Measurements from ENCODE around the gene CCDC149. TPM values are rescaled to one million over a fixed set of nuclear protein-coding genes. Genes with fewer than 3 reads are reported as not detected.

The CCDC149 gene
- total RNA-seq, 1 experiment from 2014 or later = 0.95 TPM

DNA sequence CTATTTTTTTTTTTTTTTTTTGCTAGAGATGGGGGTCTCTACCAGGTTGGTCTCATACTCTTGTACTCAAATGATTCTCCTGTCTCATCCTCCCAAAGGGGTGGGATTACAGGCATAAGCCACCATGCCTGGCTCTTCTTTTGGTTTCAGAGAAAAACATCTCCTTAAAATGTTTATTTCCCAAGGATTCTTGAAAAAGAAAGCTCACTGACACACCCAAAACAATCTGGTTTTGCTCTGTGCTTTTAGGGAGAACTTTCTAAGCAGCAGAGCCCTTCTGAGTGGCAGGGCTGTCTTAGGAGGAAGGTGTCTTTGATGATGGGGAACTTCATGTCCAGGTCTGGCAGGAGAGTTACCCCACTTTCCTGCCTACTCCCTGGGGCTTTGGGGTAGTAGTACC is 116.2 kb downstream of the CCDC149 start:
- intact Hi-C loops (cut with micrococcal nuclease; ENCODE audit: unreplicated experiment) = loop anchor here (10.0 kb wide), 1 partner anchor 212 kb away; the partner anchor contains the start of gene DHX15
- CTCF ChIA-PET = no interaction called here
- Histone ChIP-seq H3K9me3 (no peaks in the 10 kb centered on the region), H3K27me3 (replicated peaks; ENCODE audit: control insufficient read depth, insufficient read depth, low read length) (no peaks in the 10 kb centered on the region), H3K4me1 (peaks cover 18% of the 10 kb centered on the region), H3K36me3 (ENCODE audit: control insufficient read depth, insufficient read depth, low read length) (no peaks in the 10 kb centered on the region), H3K4me3 (ENCODE audit: low read depth, low read length) (no peak overlapping the region)
- POLR2A ChIA-PET = no interaction called here
- Mint-ChIP-seq H3K4me1 (ENCODE audit: low read depth, unreplicated experiment) (peaks cover 14% of the 10 kb centered on the region), H3K4me3 (ENCODE audit: unreplicated experiment) (no peak overlapping the region), H3K27me3 (ENCODE audit: insufficient read depth, unreplicated experiment) (no peaks in the 10 kb centered on the region), H3K9me3 (ENCODE audit: unreplicated experiment) (no peaks in the 10 kb centered on the region), H3K36me3 (ENCODE audit: insufficient read depth, unreplicated experiment) (no peaks in the 10 kb centered on the region), H3K27ac (ENCODE audit: unreplicated experiment) (no peak overlapping the region)
- TF ChIP-seq, protein P1, sequence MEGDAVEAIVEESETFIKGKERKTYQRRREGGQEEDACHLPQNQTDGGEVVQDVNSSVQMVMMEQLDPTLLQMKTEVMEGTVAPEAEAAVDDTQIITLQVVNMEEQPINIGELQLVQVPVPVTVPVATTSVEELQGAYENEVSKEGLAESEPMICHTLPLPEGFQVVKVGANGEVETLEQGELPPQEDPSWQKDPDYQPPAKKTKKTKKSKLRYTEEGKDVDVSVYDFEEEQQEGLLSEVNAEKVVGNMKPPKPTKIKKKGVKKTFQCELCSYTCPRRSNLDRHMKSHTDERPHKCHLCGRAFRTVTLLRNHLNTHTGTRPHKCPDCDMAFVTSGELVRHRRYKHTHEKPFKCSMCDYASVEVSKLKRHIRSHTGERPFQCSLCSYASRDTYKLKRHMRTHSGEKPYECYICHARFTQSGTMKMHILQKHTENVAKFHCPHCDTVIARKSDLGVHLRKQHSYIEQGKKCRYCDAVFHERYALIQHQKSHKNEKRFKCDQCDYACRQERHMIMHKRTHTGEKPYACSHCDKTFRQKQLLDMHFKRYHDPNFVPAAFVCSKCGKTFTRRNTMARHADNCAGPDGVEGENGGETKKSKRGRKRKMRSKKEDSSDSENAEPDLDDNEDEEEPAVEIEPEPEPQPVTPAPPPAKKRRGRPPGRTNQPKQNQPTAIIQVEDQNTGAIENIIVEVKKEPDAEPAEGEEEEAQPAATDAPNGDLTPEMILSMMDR (IDR thresholded peaks at IDR 0.05; ENCODE audit: insufficient read depth in 1 of 2, low read depth in 1 of 2, low read length in 1 of 2, severe bottlenecking in 1 of 2, unreplicated experiment in 1 of 2) = no peak
- BruUV-seq (replicated peaks) = no TSS peak
- DNase-seq = no peak

DNA sequence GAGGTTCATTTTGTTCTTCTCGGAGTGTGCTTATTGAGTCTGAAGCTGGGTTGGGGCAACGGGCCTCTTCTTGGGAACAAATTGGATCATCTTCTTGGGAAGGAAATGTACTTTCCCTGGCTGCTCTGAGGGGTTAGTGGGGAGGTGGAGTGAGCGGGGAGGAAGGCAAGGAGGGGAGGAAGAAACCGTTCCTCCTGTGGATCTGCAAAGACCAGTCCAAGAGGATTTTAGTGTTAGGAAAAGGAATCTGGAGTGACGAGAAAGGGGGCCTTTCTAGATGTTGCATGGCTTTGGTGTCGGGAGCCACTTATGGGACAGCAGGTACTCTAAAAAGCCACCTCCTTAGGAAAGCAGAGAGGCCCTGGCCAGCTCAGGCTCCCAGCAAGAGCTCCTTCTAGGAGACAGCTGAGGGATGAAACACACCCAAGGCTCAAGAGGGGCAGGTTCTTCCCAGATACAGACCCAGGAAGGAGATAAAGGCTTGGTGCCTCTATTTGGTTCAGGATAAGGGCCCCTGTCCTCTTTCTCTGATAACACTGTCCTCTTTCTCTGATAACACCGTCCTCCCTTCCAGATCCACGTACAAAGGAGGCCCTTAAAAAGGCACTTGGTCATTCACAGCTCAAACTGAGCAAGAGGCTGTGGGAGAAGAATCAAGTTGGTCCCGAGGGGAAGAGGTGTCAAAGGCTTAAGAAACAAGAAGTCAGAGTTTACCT is 117.0 kb downstream of the CCDC149 start:
- Mint-ChIP-seq H3K4me1 (ENCODE audit: low read depth, unreplicated experiment) (peaks cover 14% of the 10 kb centered on the region), H3K36me3 (ENCODE audit: insufficient read depth, unreplicated experiment) (no peaks in the 10 kb centered on the region), H3K27ac (ENCODE audit: unreplicated experiment) (peak overlapping the region; percentile 82), H3K9me3 (ENCODE audit: unreplicated experiment) (no peaks in the 10 kb centered on the region), H3K4me3 (ENCODE audit: unreplicated experiment) (peak overlapping the region; percentile 63), H3K27me3 (ENCODE audit: insufficient read depth, unreplicated experiment) (no peaks in the 10 kb centered on the region)
- TF ChIP-seq, protein P1 (IDR thresholded peaks at IDR 0.05; ENCODE audit: insufficient read depth in 1 of 2, low read depth in 1 of 2, low read length in 1 of 2, severe bottlenecking in 1 of 2, unreplicated experiment in 1 of 2) = no peak
- Histone ChIP-seq H3K9me3 (no peaks in the 10 kb centered on the region), H3K36me3 (ENCODE audit: control insufficient read depth, insufficient read depth, low read length) (no peaks in the 10 kb centered on the region), H3K4me3 (ENCODE audit: low read depth, low read length) (peak overlapping the region; percentile 15; the same call in 1 of the 2 replicates), H3K4me1 (peaks cover 18% of the 10 kb centered on the region), H3K27me3 (replicated peaks; ENCODE audit: control insufficient read depth, insufficient read depth, low read length) (no peaks in the 10 kb centered on the region)
- TSS peak; percentile 67 for BruUV-seq (replicated peaks)
- intact Hi-C loops (cut with micrococcal nuclease; ENCODE audit: unreplicated experiment) = loop anchor here (10.0 kb wide), 1 partner anchor 211 kb away; the partner anchor contains the start of gene DHX15
- DNase-seq = peak in 1 of 2 experiments; percentile 1
- POLR2A ChIA-PET = no interaction called here
- CTCF ChIA-PET = no interaction called here

DNA sequence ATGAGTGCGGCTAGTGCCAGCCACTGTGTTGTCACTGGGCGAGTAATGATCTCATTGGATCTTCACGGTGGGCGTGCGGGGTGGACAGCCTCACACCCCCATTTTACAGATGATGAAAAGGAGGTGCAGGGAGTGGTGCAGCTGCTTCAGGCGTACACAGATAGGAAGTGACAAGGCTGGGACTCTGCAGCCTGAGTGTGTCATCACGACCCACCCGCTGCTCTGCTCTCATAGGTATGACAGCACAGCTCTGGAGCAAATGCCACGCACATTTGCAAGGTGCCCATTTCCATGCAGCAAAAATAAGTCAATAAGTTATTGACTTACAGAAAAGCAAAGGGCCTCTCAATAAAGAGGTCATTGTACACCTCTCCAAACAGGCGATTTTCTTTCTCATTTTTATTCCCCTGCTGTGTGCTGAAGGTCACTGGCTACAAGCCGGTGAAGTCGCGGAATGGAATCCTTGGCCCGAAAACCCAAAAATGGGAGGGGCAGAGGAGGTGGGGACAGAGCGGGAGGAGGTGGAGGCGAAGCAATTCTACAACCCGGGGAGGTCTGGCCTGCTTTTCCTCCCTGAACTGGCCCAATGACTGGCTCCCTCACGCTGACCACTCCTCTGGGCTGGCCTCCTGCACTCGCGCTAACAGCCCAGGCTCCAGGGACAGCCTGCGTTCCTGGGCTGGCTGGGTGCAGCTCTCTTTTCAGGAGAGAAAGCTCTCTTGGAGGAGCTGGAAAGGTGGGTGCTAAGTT is 117.8 kb downstream of the CCDC149 start, which contains the start of gene SOD3:
TSS of gene SOD3 (plus strand) at position 658 of the 750 bp plus-strand sequence. CDS start 3,949 bp downstream, outside the sequence.
- peak; percentile 63 to 66 for DNase-seq
- BruUV-seq (replicated peaks) = no TSS peak
- POLR2A ChIA-PET = no interaction called here

More for the DNA sequence above, 117.8 kb downstream of the CCDC149 start, which contains the start of gene SOD3:
- CTCF ChIA-PET = no interaction called here
- H3K4me3 ChIP-seq (ENCODE audit: low read depth, low read length) = peak within 1 kb of the TSS; percentile 15; the same call in 1 of the 2 replicates
- no peaks in the 10 kb centered on the region for H3K36me3 Mint-ChIP-seq (ENCODE audit: insufficient read depth, unreplicated experiment)
- H3K9me3 ChIP-seq = no peaks in the 10 kb centered on the region
- H3K36me3 ChIP-seq (ENCODE audit: control insufficient read depth, insufficient read depth, low read length) = no peaks in the 10 kb centered on the region
- H3K27ac Mint-ChIP-seq (ENCODE audit: unreplicated experiment) = peak within 1 kb of the TSS; percentile 82
- H3K9me3 Mint-ChIP-seq (ENCODE audit: unreplicated experiment) = no peaks in the 10 kb centered on the region
- no peaks in the 10 kb centered on the region for H3K27me3 ChIP-seq (replicated peaks; ENCODE audit: control insufficient read depth, insufficient read depth, low read length)
- H3K4me1 ChIP-seq = peaks cover 18% of the 10 kb centered on the region
- intact Hi-C loops (cut with micrococcal nuclease; ENCODE audit: unreplicated experiment) = loop anchor here (5.0 to 10.0 kb wide), 2 partner anchors 210 to 308 kb away; partner anchors contain the start of gene DHX15
- no peaks in the 10 kb centered on the region for H3K27me3 Mint-ChIP-seq (ENCODE audit: insufficient read depth, unreplicated experiment)
- peaks cover 14% of the 10 kb centered on the region for H3K4me1 Mint-ChIP-seq (ENCODE audit: low read depth, unreplicated experiment)
- H3K4me3 Mint-ChIP-seq (ENCODE audit: unreplicated experiment) = peak within 1 kb of the TSS; percentile 63
- TF ChIP-seq, protein P1 (IDR thresholded peaks at IDR 0.05; ENCODE audit: insufficient read depth in 1 of 2, low read depth in 1 of 2, low read length in 1 of 2, severe bottlenecking in 1 of 2, unreplicated experiment in 1 of 2) = no peak
